IPS-18c (cell line): Measurements from ENCODE around the gene PABPN1.

Experiments
- H3K4me3 ChIP-seq: 2 replicates; pipeline ENCODE4 v1.7.0; 2013; ENCODE audit warnings: low read depth, mild to moderate bottlenecking, low read length, moderate library complexity; ENCODE audit not compliant: insufficient read depth
- H3K9me3 ChIP-seq: one replicate; pipeline ENCODE4 v1.6.1; 2013; ENCODE audit warnings: mild to moderate bottlenecking, low read length, moderate library complexity; ENCODE audit not compliant: control insufficient read depth, insufficient read depth

Gene PABPN1

DNA sequence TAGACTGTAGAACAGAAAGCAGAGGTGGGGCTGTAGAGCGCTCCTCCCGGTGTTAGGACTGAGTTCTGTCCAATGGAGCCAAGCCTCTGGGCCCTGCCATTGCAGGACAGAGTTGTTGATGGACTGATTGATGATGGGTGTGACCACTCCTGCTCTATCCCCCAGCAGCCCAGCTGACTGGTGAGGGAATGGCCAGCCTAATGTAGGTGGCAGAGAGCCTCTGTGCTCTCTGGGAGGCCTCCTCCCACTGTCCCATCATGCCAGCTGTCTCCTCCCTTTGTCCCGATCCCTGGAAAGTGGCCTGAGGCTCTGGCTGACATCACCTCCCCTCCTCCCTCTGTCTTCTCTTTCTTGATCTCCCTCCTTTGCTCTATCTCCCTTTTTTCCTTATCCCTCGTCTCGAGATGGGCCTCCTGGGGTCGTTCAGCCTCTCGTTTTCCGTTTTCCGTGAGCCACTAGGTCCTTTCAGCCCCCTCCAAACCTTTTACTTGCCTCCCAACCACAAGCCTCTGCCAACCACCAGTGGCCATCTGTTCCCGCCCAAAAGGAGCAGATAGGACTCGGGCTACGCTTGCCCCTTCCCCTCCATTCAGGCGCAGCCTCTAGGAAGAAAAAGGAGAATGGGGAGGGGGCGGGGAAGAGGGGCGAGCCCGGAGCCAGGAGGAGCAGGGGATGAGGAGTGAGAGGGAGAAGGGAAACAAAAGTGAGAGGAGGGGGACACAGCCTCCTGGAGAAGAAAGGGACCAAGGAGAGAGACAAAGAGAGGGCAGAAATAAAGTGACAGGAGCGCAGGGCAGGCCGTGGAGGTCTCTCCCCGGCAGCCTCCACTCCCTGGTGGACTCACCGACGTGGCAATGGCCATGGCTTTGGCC, 43.1 kb downstream of the PABPN1 start:
- Histone ChIP-seq H3K9me3 (no peaks in the 10 kb centered on the region), H3K4me3 (peak overlapping the region; percentile 78)

DNA sequence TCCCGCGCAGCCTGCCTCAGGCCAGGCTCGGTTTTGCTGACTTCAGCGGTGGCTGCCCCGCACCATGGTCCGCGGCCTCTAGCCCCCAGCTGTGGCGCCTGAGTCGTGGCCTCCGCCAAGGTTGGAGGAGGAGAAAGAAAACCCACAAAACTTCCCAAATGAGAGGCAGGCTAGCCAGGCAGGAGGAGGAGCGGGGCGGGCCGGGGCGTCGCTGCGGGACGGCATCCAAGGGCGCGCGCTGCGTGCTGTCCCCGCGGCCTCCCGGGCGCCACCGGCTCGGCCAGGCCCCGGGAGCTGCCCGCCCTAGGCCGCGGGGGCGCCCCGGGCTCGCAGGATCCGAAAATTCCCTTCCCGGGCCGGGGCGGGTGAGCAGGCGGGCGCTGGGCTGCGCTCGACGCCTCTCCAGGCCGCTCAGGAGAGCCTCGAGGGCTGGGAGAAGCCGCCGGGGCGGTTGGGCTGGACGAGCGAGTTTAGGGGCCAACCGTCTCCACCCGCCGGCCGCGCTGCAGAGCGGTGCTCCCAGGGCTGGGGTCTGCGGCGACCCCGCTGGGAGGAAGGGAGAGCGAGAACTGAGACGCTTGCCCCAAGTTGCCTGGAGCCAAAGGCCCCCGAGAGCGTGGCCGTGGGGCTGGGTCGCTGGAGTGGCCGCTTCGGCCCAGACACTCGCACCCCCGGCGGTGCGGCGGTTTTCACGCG, 43.9 kb downstream of the PABPN1 start, which contains the start of gene EFS:
Gene EFS (minus strand): TSS at position 137 of the 696 bp plus-strand sequence. CDS start 147 bp downstream, outside the sequence.
- peak within 1 kb of the TSS; percentile 78 for H3K4me3 ChIP-seq
- H3K9me3 ChIP-seq, result no peaks in the 10 kb centered on the region

DNA sequence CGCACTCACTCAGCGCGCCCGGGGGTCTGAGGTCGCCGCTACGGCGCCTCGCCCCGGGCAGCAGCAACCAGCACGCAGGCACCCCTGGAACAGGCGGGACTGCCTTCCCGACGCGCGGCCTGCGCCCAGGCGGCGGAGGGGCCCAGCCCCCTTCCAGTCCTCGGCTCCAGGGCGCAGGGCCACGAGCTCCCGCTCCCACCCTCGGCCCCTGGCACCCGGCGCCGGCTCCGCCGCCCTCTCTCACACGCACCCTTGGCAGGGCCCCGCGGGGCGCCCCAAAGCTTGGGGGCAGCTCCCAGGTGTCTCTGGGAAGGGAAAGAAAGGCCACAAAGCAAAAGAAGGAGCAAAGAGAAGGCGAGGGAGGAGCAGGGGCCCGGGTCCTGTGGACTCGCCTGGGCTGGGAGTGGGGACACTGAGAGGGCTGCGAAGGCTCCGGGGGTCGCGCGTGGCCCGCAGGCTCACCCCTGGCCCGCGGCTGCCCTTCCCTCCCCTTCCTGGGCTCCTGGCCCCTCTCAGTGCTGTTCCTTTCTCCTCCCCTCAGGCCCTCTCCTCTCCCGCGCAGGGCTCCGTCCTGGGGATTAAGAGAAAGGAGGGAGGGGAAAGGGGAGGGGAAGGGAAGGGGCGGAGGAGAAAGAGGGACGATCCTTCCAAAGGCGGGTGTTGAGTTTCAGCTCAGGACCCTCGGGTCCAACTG, 44.6 kb downstream of the PABPN1 start:
- H3K4me3 ChIP-seq, result peak overlapping the region; percentile 78
- H3K9me3 ChIP-seq, result no peaks in the 10 kb centered on the region

DNA sequence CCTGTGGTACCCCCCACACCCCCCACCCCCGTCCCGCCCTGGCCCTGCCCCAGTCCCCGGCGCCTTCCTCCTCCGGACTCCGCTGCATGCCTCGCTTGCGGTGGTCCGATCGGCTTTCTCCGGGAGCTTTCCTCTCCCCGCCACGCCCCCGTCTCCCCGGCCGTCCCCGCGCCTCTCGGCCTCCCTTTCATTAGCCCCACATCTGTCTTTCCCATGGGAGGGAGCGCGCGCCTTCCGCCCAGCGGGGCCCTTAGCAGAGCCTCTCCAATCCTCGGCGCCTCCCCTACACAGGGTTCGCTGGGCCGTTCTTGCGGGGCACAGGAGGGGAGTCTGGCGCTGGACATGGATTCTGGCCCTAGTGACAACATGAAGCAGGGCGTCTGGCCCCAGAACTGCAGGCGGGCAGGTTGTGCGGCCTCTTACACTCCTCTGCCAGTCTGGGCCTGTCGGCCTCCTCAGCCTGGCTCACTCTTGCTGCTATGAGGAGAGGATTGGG, 45.2 kb downstream of the PABPN1 start:
- H3K4me3 ChIP-seq, result peak overlapping the region; percentile 78
- H3K9me3 ChIP-seq, result no peaks in the 10 kb centered on the region

DNA sequence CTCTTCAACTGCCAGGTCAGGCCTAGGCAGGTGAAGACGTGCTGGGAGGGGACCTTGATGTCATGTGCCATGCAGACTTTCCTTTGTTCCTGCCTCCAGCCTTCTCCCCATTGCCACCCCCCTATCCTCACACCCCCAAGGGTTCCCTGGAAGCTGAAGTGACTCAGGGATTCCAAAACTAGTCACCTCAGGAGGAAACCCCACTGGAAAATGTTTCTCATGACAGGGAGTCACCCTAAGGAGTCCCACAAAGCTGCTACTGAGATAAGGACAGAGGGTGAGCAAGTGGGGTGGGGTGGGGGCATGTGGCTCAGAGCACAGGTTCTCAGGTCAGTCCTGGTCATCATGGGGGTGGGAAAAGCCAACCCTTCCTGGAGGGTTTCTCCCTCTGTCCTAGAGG, 49.0 kb downstream of the PABPN1 start:
- Histone ChIP-seq H3K9me3 (no peaks in the 10 kb centered on the region), H3K4me3 (no peak overlapping the region)

DNA sequence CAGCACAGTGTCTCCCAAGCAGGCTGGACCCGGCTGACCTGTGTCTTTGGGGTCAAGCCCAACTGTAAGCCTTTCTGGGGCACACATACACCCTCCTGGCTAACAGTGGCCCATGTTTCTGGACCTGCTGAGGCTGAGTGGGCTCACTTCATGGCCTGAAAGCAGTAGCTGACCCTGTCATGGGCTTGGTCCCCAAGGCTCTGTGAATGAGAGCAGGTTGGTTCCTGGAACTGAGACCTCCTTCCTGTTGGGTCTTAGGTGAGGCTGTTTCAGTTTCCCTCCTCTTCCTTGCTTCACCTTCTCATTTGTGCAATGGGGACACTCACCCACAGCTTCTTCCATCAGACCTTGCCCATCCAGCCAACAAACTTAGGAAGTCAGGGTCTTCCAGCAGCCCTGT, 50.6 kb downstream of the PABPN1 start:
- H3K9me3 ChIP-seq, result no peaks in the 10 kb centered on the region
- H3K4me3 ChIP-seq, result no peak overlapping the region

DNA sequence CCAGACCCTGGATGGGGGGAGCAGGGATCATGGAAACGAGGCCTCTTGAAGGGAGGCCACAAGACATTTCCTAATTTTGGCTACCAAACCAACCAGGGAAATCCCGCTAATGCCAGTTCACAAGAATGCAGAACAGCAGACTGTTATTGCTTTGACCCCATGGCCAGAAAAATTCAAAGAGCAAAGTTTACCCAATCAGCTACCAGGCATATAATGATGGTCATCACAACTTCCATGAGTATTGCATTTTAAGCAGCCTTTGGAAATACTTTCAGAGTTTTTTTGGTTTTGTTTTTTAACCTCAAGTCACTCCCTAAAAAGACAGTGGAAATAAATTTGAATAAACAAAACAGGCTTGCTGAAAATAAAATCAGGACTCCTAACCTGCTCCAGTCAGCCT, 51.3 kb downstream of the PABPN1 start, which contains the start of gene IL25:
Gene IL25 (plus strand): TSS at position 301 of the 400 bp plus-strand sequence.
- H3K9me3 ChIP-seq, result no peaks in the 10 kb centered on the region
- H3K4me3 ChIP-seq, result no peak within 1 kb of the TSS

DNA sequence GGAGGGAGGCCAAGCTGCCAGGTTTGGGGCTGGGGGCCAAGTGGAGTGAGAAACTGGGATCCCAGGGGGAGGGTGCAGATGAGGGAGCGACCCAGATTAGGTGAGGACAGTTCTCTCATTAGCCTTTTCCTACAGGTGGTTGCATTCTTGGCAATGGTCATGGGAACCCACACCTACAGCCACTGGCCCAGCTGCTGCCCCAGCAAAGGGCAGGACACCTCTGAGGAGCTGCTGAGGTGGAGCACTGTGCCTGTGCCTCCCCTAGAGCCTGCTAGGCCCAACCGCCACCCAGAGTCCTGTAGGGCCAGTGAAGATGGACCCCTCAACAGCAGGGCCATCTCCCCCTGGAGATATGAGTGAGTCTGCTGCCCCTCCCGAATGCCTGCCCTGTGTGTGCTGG, 51.8 kb downstream of the PABPN1 start:
- H3K9me3 ChIP-seq, result no peaks in the 10 kb centered on the region
- no peak overlapping the region for H3K4me3 ChIP-seq
